Measurements from ENCODE around the gene KRT36.

Gene KRT36

GRCh38 chr17:41500131-41500911, 10.6 kb upstream of the KRT36 start:
- no peak for DNase-seq (ENCODE audit: low read depth)

DNA sequence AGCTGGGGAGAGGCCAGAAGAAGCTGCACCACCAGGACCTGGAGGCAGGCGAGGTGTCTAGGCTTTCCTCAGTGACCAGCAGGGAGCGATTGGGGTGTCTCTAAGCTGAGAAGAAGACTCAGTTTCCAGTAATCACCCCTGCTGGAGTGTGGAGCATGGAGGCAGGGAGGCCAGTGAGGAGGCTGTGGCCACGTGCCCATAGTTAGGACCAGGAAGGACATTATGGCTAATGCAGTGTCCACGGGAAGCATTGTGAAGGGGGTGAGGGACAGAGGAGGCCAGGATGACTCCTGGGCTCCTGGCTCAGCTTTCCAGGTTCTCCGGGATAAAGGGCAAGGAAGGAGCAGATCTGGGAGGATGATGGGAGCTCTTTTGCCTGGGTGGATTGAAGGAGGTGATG, 10.0 kb upstream of the KRT36 start:
- DNase-seq (ENCODE audit: low read depth) = no peak

- no peak for DNase-seq (ENCODE audit: low read depth)
Measured at GRCh38 chr17:41498276-41498675, 8.6 kb upstream of the KRT36 start.

- no peak for DNase-seq (ENCODE audit: low read depth)
Measured at GRCh38 chr17:41496803-41497484, 7.2 kb upstream of the KRT36 start.

GRCh38 chr17:41494524-41494923, 4.8 kb upstream of the KRT36 start:
- DNase-seq (ENCODE audit: low read depth) = no peak

- DNase-seq (ENCODE audit: low read depth) = no peak
Measured at GRCh38 chr17:41492771-41493170, 3.1 kb upstream of the KRT36 start.

DNA sequence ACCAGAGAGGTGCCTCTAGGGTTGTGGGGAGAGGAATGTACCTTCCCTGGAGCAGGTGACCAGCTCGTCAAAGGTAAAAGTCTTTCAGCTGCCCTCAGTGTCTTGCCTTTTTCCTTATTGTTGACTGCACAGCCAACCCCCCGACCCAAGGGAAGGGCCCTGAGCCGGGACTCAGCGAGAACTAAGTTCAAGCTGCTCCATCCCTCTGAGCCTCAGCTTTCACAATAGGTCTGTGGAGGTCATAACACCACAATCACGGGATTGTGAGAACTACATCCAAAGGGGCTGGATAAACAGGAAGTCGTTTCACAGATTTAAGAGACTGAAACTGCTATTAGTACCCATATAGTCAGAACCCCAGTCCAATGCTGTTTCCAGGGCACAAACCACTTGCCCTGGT, 2.6 kb upstream of the KRT36 start:
- DNase-seq (ENCODE audit: low read depth) = no peak

DNA sequence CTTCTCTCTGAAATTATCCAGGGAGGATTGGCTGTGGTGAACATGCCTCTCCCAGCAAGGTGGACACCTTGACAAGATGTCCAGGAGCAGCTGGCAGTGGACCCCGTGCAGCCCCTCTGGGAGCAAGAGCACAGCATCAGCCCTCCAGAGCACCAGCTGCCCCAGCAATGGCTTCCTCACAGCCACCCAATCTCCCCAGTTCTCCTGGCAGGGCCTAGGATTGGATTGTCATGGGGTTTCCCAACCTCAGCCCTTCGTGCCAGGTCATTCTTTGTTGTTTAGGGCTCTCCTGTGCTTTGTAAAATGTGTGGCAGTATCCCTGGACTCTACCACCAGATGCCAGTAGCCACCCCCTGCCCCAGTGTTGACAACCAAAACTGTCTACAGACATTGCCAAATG, 1.8 kb upstream of the KRT36 start:
- DNase-seq (ENCODE audit: low read depth) = no peak

DNA sequence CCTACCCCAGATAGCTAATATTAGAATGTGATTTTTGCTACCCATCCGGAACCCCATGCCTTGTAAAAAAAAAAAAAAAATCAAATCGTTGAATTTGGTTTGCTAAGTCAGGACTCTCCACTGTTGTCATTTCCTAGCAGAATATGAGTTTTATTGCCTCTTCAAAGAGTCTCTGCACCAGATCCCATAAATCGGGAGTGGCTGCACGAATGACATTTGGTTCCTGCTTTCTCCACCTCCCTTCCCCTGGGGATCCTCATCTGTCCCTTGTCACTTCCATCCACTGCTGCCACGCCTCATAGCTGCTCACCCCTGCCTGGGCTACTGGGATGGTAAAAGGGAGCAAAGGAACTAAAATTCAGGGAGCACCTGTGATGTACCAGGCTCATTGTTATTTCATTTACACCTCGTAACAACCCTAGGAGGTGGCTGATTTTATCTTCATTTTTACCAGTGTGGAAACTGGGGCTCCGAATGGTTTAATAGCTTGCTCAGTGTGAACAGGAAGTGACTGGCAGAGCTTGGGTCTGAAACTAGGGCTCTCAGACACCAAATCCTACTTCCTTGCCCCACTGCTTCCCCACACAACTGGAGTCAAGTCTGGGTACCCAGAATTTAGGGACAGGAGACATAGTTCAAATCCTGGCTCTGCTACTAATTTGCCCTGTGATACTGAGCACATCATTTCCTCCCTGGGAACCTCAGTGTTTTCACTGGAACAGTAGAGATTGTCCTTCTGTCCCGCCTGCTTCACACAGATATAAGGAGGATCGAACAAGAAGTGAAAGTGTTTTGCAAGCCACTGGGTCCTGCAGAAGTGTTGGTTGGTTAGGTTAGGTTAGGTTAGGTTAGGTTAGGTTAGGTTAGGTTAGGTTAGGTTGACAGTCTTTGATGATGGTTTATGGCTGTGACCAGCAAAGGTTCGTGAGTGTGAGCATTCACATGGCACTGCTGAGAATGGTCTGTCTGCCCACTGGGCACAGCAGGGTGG, 585 bp upstream of the KRT36 start:
- DNase-seq (ENCODE audit: low read depth) = no peak

- DNase-seq (ENCODE audit: low read depth) = no peak
Measured at GRCh38 chr17:41486809-41487530, 2.7 kb downstream of the KRT36 start.

GRCh38 chr17:41486316-41486715, 3.4 kb downstream of the KRT36 start:
- no peak for DNase-seq (ENCODE audit: low read depth)

GRCh38 chr17:41484920-41485904, 4.5 kb downstream of the KRT36 start:
- DNase-seq (ENCODE audit: low read depth) = no peak

DNA sequence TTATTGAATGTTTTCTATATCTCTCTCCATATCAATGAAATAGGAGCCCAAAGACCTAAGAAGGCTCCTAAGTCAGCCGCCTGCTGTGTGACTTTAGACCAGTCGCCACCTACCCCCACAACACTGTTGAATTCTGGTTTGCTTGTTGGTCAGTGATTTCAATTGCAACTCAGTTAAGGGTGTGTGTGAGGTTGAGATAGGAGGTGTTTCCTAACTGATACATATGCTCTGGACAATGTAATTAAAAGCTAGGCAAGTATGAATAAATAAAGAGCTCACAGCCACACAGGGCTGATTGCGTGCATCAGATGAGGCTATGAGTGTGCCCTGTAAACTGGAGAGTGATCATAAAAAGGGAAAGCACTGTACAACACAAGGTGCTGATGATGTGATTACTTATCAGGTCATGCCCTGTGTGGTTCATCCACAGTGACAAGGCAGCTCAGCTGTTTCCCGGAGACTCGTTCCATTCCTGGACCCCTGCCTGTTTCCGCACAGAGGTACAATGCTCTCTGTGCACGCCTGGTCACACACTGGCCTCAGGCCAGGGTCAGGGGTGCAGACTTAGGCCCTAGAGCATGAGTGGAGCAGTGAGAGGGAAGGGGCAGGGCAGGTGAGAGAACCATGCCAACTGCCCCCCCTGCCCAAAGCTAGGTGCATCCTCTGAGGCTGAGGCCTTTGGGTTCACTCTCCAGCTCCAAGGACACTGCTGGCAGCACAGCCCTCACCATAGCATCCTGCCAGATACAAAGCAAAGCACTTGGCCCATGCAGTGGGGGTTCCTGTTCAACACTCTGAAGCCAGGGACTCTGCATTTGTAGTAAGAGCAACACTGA, 5.5 kb downstream of the KRT36 start:
- no peak for DNase-seq (ENCODE audit: low read depth)

DNA sequence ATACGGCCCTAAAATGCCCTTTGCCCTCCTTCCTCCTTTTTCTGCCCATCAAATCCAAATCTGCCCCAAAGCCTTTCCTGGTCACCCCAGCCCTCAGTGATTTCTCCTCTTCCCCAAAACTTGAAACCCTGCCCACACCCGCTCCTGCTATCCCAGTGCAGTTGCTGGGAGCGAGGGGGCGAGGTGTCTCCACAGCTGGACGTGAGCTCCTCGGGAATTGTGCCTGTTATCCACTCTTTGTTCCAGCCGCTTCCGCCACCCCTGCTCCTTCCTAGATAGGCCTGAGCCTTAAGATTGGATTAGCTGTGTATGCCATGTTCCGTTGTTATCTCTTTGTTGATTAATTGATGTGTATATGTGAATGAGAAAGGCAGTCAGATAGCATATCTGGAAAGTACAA, 6.2 kb downstream of the KRT36 start:
- DNase-seq (ENCODE audit: low read depth) = no peak

GRCh38 chr17:41481036-41481435, 8.7 kb downstream of the KRT36 start, which contains the start of gene KRT35:
TSS of gene KRT35 (minus strand) at chr17:41481151. CDS start at chr17:41481097, 54 bp downstream.
- DNase-seq (ENCODE audit: low read depth) = no peak

DNA sequence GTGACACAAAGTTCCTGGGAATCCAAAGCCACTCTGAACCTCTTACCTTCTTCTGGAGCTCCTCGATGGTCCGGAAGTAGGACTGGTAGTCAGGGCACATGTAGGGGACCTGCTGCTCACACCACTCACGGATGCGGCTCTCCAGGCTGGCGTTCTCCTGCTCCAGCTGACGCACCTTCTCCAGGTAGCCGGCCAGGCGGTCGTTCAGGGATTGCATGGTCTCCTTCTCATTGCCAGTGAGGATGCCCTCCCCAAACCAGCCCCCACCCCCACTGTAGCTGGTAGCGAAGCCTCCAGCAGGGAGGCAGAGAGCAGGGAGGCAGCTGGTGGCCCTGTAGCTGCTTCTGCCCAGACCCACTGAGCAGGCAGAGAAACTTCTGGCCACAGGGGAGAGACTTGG, 9.1 kb downstream of the KRT36 start:
- no peak for DNase-seq (ENCODE audit: low read depth)

- DNase-seq (ENCODE audit: low read depth) = no peak
Measured at GRCh38 chr17:41480136-41480535, 9.6 kb downstream of the KRT36 start.

- no peak for DNase-seq (ENCODE audit: low read depth)
Measured at GRCh38 chr17:41478237-41478636, 11.5 kb downstream of the KRT36 start.
